Esophagus muscularis mucosa (tissue), 4 donors: ENCODE measurements around the gene ECEL1. TPM values are rescaled to one million over a fixed set of nuclear protein-coding genes. Genes with fewer than 3 reads are reported as not detected.
"Not testable (repeated sequence)": the region's sequence is repeated elsewhere in the genome, so short reads cannot be mapped to it uniquely, and the experiment has no call there.

Experiments
- DNase-seq: peaks from one replicate; pipeline ENCODE4 v3.0.0-alpha.2; 2017; ENCODE audit errors: extremely low spot score
- H3K27ac ChIP-seq, 4 donors: fragments of 200-600 bp; sonication (generic); replicated peaks in 1 of 4; 1 replicate in 3 of 4; 2 replicates in 1 of 4; pipeline ENCODE4 v1.5.1; 2016 to 2019; ENCODE audit warnings: mild to moderate bottlenecking in 1 of 4
- H3K27me3 ChIP-seq, 4 donors: fragments of 200-600 bp; sonication (generic); one replicate each; pipeline versions ENCODE4 v1.5.1 to v1.6.0; 2016 to 2019
- H3K36me3 ChIP-seq, 4 donors: fragments of 200-600 bp; sonication (generic); one replicate each; pipeline ENCODE4 v1.5.1; 2016 to 2019
- H3K4me1 ChIP-seq, 4 donors: fragments of 200-600 bp; sonication (generic); one replicate each; pipeline ENCODE4 v1.5.1; 2016 to 2019
- H3K4me3 ChIP-seq, 4 donors: fragments of 200-600 bp; sonication (generic); 1 replicate in 2 of 4; 2 replicates in 2 of 4; pipeline ENCODE4 v1.5.1; 2016 to 2019; ENCODE audit warnings: mild to moderate bottlenecking in 4 of 4, moderate library complexity in 1 of 4
- H3K9me3 ChIP-seq, 4 donors: fragments of 200-600 bp; sonication (generic); 1 replicate in 3 of 4; 2 replicates in 1 of 4; pipeline ENCODE4 v1.5.1; 2016 to 2019
- EP300 ChIP-seq: sonication (generic); formaldehyde crosslinking; IDR thresholded peaks from one replicate; pipeline ENCODE4 v1.6.1; 2017; ENCODE audit warnings: antibody characterized with exemption
- POLR2A ChIP-seq: fragments of 450-650 bp; IDR thresholded peaks from one replicate; pipeline ENCODE4 v1.6.1; 2017; ENCODE audit warnings: antibody characterized with exemption, moderate library complexity, mild to moderate bottlenecking, low read depth
- POLR2AphosphoS5 ChIP-seq, 2 donors: sonication (generic); formaldehyde crosslinking; IDR thresholded peaks; one replicate each; pipeline ENCODE4 v1.6.1; 2017; ENCODE audit warnings: antibody characterized with exemption in 2 of 2
- WGBS: methylation state at CpG from one replicate; pipeline ENCODE4 v1.1.5; 2018; 5-methylcytosine and 5-hydroxymethylcytosine counted together
- intact Hi-C: fragments of 100-400 bp; cut with DNase I; formaldehyde crosslinking; loops from one replicate; pipeline ENCODE4 v1.15.1; 2023
- total RNA-seq, 4 donors: library from RNA; depleted of rRNA; stranded (reverse); fragments of >200 nt; gene quantifications; one replicate each; pipeline versions ENCODE4 v1.1.0 to v1.2.1, GENCODE V29; 2016
- TF ChIP-seq, protein P1 (sequence below), 3 experiments: fragments of 200-600 bp in 2 of 3; fragments of 450-650 bp in 1 of 3; sonication (generic) in 2 of 3; IDR thresholded peaks; one replicate each; pipeline ENCODE4 v1.5.1; 2017 to 2019; ENCODE audit warnings: antibody characterized with exemption in 3 of 3, mild to moderate bottlenecking in 2 of 3, moderate library complexity in 1 of 3

Gene ECEL1
- total RNA-seq, 4 donors from 2014 or later = 0.66 to 1.6 (median 1.4) TPM; not detected in 1

DNA sequence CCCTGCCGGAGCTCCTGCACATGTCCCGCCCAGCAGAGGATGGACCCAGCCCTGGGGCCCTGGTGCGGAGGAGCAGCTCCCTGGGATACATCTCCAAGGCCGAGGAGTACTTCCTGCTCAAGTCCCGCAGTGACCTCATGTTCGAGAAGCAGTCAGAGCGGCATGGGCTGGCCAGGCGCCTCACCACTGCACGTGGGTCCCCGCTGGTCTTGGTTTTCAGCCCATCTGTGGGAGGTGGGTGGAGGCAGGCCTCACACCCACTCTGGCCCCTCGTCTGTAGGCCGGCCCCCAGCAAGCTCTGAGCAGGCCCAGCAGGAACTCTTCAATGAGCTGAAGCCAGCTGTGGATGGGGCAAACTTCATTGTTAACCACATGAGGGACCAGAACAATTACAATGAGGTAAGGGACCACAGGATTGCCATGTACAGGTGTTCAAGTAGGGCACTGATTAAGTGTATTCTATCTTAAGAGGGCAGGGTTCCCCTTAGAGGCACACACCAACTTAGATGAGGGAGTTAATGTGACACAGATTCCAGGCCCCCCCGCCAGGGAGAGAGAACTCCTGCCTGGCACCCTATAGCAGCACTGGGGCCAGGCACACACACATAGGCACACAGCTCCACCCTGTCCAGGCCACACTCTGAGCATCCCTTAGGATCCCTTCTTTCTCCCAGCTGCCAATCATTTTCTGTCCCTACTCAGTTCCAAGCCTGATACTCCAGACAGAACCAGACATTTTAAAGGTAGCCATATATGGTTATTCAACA, 46.5 kb upstream of the ECEL1 start:
- H3K4me1 ChIP-seq = no peaks in the 10 kb centered on the region
- no peak overlapping the region for H3K4me3 ChIP-seq
- intact Hi-C loops = no loop called here
- H3K9me3 ChIP-seq = peaks cover 0 to 8% (median 7%) of the 10 kb centered on the region in 4 donors
- WGBS = 71% methylated on average over 1 of the region's 13 CpGs
- peaks cover 0 to 63% (median 3%) of the 10 kb centered on the region in 4 donors for H3K27me3 ChIP-seq
- DNase-seq = no peak
- H3K27ac ChIP-seq = no peak overlapping the region
- H3K36me3 ChIP-seq = no peaks in the 10 kb centered on the region
- no peak for TF ChIP-seq POLR2AphosphoS5 (IDR thresholded peaks at IDR 0.05)
- TF ChIP-seq POLR2A = no peak

DNA sequence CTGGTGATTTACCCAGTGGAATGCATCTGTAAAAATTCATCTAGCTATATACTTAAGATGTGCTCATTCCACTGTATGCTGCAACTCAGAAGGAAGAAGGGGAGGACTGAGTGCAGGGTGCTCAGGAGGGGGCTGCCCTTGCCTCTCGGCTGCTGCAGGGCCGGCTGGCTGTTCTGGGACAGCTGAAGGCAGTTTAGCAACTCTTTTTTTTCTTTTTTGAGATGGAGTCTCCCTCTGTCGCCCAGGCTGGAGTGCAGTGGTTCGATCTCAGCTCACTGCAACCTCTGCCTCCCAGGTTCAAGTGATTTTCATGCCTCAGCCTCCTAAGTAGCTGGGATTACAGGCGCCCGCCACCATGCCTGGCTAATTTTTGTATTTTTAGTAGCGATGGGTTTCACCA, 45.2 kb upstream of the ECEL1 start:
- WGBS = 86% methylated on average over 5 of the region's 7 CpGs
- H3K27me3 ChIP-seq = peaks cover 0 to 50% (median 3%) of the 10 kb centered on the region in 4 donors
- H3K9me3 ChIP-seq, H3K27ac ChIP-seq, H3K36me3 ChIP-seq, intact Hi-C loops, DNase-seq, H3K4me3 ChIP-seq, H3K4me1 ChIP-seq: not testable (repeated sequence)

DNA sequence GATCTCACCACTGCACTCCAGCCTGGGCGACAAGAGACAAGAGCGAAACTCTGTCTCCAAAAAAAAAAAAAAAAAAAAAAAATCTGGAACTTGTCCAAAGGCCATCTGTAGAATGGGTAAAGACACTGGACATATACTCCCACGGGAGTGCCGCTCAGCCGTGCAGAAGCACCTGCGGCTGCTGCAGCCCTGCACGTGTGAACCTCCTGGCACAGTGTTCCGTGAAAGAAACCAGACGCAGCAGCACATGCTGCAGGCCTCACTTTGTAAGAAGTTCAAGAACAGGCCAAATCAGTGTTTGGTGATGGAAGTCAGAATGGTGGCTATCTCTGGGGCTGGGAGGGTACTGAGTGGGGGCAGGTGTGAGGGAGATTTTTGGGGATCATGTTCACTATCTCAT, 44.8 kb upstream of the ECEL1 start:
- H3K4me3 ChIP-seq = no peak overlapping the region
- WGBS = 64% methylated on average over 9 of the region's 9 CpGs
- no peak for TF ChIP-seq EP300
- TF ChIP-seq POLR2AphosphoS5 (IDR thresholded peaks at IDR 0.05) = no peak
- H3K27me3 ChIP-seq = peaks cover 0 to 46% (median 3%) of the 10 kb centered on the region in 4 donors
- peaks cover 0 to 8% (median 7%) of the 10 kb centered on the region in 4 donors for H3K9me3 ChIP-seq
- no peak for DNase-seq
- H3K4me1 ChIP-seq = no peaks in the 10 kb centered on the region
- H3K27ac ChIP-seq = no peak overlapping the region
- H3K36me3 ChIP-seq = no peaks in the 10 kb centered on the region
- intact Hi-C loops = no loop called here

DNA sequence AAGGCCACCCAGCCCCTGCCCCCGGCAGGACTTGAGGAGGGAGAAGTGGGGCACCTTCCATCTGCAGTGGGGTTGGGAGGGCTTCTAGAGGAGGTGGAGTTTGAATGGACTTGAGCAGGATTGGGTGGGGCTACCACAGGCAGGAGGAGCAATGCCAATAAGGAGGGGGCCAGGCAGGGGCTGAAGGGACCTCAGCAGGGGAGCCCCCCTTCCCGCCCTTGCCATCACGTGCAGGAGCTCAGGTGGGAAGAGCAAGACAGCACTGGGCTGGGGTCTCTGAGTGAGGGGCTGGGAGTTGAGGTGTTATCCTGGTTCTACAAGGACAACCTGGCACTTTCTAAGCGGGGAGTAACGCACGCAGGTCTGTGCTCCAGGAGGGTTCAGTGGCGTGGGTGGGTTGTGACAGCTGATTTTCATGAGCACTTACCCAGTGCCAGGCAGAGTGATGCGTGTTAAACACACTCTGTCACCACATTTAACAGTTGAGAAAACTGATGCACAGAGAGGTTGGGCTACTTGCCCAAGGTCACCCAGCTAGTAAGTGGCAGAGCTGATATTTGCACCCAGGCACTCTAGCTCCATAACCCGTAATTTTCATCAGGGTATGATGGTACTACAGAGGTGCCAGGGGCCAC, 43.1 kb upstream of the ECEL1 start:
- intact Hi-C loops = no loop called here
- peaks cover 0 to 44% (median 1%) of the 10 kb centered on the region in 4 donors for H3K27me3 ChIP-seq
- no peaks in the 10 kb centered on the region for H3K9me3 ChIP-seq
- no peak overlapping the region for H3K27ac ChIP-seq
- H3K36me3 ChIP-seq = no peaks in the 10 kb centered on the region
- DNase-seq = no peak
- H3K4me3 ChIP-seq = no peak overlapping the region
- no peak for TF ChIP-seq POLR2AphosphoS5 (IDR thresholded peaks at IDR 0.05)
- no peak for TF ChIP-seq EP300
- no peak for TF ChIP-seq POLR2A
- TF ChIP-seq, protein P1, sequence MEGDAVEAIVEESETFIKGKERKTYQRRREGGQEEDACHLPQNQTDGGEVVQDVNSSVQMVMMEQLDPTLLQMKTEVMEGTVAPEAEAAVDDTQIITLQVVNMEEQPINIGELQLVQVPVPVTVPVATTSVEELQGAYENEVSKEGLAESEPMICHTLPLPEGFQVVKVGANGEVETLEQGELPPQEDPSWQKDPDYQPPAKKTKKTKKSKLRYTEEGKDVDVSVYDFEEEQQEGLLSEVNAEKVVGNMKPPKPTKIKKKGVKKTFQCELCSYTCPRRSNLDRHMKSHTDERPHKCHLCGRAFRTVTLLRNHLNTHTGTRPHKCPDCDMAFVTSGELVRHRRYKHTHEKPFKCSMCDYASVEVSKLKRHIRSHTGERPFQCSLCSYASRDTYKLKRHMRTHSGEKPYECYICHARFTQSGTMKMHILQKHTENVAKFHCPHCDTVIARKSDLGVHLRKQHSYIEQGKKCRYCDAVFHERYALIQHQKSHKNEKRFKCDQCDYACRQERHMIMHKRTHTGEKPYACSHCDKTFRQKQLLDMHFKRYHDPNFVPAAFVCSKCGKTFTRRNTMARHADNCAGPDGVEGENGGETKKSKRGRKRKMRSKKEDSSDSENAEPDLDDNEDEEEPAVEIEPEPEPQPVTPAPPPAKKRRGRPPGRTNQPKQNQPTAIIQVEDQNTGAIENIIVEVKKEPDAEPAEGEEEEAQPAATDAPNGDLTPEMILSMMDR (IDR thresholded peaks at IDR 0.05) = no peak
- H3K4me1 ChIP-seq = peaks cover 1 to 3% (median 2%) of the 10 kb centered on the region in 4 donors
- WGBS = 87% methylated on average over 4 of the region's 9 CpGs

DNA sequence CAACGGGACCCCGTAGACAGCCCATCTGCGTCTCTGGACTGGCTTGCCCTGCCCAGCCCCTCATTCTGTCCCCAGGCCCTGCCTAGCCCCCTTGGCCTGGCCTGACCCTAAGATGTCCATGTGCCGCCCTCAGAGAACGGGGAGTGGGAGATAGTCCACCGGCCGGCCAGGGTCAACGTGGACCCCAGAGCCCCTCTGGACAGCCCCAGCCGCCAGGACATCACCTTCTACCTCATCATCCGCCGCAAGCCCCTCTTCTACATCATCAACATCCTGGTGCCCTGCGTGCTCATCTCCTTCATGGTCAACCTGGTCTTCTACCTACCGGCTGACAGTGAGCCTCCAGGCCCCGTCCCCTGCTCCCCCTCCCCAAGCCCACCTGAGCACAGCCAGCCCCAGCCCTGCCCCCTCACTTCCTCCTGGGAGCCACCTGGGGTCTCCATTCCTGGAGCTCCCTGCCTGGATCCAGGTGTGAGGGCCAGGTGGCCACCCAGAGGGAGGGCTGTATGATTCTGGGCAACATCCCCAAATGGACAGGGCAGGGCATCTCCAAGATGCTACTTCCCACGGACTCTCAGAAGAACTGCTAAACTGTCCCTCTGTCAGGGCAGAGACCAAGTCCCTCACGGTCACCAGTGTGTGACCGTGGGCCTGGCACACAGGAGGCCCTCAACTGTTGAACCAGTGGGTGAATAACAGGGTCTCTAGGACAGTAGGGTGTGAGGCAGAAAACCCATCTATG, 42.3 kb upstream of the ECEL1 start:
- TF ChIP-seq POLR2A (no peak), POLR2AphosphoS5 (IDR thresholded peaks at IDR 0.05) (no peak), EP300 (no peak)
- TF ChIP-seq, protein P1 (IDR thresholded peaks at IDR 0.05) = no peak
- intact Hi-C loops = loop anchor here (10.0 kb wide), 1 partner anchor 625 kb away; no protein-coding TSS in a partner anchor
- peaks cover 0 to 44% (median 7%) of the 10 kb centered on the region in 4 donors for H3K27me3 ChIP-seq
- no peak overlapping the region for H3K4me3 ChIP-seq
- H3K27ac ChIP-seq = no peak overlapping the region
- H3K9me3 ChIP-seq = no peaks in the 10 kb centered on the region
- H3K4me1 ChIP-seq = peaks cover 9 to 10% (median 9%) of the 10 kb centered on the region in 4 donors
- DNase-seq = no peak
- WGBS = 85% methylated on average over 17 of the region's 17 CpGs
- no peaks in the 10 kb centered on the region for H3K36me3 ChIP-seq
